Measurements from ENCODE around the gene SEC22B.
"Not testable (repeated sequence)": the region's sequence is repeated elsewhere in the genome, so short reads cannot be mapped to it uniquely, and the experiment has no call there.

Gene SEC22B

DNA sequence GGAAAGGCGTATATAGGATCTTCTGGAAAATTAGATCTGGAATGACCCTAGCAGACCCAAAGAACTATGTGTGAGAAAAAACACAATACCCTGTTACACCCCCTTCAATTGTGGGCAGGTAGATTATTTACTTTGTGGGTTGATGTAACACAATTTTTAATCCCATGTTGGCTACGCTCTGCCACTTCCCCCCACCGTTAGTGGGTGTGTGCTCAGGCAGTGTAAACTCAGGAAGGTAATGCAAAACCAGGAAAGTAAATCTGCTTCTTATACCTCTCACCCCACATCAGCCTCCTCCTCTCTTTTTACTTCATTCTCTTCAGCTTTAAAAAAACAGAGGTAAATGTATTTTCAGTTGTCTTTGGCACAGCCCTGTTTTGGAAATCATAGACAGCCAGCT, 63.2 kb downstream of the SEC22B start:
- DNase-seq (ENCODE audit: low spot score): not testable (repeated sequence)

DNA sequence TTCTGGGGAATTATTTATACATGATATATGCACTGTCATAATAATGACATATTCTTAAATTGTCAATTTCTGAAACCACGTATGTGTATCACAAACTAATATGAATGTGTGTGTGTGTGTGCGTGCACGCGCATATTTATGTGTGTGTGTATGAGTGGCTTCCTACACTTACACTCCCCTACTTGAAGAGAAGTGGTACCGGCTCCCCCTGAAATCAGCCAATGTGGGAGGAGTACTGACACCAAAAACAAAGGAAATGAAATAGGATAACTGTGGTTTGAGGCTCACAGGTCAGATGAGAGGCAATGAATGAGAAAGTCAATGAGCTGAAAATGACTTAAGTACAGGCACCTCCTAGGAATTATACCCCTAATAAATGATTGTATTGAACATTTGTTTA, 64.1 kb downstream of the SEC22B start:
- not testable (repeated sequence) for DNase-seq (ENCODE audit: low spot score)

DNA sequence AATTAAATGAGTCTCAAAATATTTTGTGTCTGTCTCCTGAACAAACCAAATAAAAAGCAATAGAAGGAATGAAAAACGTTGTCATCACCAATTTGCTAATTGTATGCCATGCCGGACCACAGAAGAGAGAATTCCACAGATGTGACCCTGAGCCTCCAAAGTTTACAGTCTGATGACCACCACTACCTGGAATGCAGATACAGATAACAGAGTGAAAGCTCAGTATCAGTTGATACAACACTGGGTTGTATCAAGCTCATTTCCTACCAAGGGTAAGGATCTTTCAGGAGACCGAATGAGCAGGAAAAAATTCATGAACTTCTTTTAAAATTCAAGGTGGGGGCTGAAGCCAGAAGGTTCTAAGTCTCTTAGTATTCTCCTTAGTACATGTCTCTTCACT, 64.5 kb downstream of the SEC22B start:
- not testable (repeated sequence) for DNase-seq (ENCODE audit: low spot score)

DNA sequence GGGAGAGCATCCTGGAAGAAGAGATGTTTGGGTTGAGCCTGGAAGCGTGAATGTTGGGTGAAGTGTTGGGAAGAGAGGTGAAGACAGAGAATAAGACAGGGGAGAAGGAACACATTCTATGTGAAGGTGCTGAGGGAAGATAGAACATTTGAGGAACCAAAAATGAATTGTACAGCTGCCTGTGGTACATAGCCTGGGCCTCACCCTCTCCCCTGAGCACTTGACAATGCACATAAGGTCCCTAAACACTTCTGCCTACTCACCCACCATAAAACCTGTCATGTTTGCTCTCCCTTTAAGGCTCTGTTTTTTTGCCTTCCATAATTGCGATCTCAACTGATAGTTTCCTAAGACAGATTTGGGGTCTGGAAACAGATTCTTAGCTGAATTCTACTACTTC, 65.3 kb downstream of the SEC22B start:
- not testable (repeated sequence) for DNase-seq (ENCODE audit: low spot score)

DNA sequence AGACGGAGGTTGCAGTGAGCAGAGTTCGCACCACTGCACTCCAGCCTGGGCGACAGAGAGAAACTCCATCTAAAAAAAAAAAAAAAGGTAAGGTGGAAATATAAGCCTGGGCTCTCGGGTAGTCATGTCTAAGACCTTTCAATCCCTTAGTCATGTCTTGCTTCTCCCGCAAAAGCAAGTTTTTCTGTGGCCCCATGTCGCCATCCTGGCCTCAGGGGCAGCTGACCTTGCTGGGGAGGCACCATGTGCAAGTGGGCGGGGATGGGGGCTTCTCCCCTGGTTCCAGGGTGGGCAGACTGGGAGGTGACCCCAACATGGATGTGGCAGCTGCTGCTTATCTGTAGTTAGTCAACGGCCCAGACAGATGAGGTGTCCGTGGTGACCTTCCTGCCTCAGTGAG, 66.7 kb downstream of the SEC22B start:
- DNase-seq (ENCODE audit: low spot score): not testable (repeated sequence)

DNA sequence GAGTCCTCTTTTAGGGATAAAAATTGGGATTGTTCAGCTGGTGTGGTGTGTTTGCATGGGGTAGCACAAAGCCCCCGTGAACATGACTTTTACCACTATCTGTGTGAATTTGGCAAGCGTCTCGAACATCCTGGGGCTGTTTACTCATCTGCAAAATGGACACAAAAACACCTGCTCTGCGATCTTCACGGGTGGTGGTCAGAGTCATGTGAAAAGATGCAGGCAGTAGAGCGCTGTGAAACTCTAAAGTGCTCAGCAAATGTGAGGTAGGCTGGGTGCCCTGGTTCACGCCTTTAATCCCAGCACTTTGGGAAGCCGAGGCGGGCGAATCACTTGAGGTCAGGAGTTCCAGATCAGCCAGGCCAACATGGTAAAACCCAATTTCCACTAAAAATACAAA, 67.1 kb downstream of the SEC22B start:
- not testable (repeated sequence) for DNase-seq (ENCODE audit: low spot score)

DNA sequence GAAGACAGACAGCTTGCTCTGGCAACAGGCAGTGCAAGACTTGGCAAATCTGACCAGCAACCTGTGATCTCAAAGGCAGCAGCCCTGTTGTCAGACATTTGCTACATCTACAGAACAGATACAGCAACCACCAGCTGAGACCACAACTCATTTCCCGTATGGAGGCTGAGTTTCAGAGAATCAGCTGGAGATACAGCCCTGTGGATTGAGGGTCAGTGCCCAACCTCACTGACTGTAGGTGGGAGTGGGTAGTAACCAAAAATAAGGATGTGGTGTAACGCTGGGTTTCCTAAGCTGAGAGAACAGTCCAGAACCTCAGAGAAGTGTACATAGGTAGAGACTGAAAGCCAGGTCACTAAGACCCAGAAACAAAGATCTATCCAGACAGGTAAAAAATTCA, 71.0 kb downstream of the SEC22B start:
- not testable (repeated sequence) for DNase-seq (ENCODE audit: low spot score)

DNA sequence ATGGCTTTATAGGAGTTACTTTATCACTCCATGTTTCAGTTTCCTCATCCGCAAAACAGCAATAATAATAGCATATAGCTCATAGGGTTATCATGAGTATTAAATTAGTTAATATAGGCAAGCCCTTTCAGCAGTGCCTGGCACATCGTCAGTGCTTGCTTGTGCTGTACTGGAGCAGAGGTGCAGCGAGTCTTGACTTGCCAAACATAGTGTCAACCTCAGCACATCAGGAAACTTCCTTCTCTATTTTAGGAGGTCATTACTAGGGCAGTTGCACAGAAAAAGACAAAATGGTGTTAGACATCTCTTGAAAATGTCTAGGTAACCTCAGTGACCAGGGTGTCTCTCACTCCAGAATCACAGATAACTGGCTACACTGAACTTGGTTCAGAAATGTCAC, 72.6 kb downstream of the SEC22B start:
- not testable (repeated sequence) for DNase-seq (ENCODE audit: low spot score)

DNA sequence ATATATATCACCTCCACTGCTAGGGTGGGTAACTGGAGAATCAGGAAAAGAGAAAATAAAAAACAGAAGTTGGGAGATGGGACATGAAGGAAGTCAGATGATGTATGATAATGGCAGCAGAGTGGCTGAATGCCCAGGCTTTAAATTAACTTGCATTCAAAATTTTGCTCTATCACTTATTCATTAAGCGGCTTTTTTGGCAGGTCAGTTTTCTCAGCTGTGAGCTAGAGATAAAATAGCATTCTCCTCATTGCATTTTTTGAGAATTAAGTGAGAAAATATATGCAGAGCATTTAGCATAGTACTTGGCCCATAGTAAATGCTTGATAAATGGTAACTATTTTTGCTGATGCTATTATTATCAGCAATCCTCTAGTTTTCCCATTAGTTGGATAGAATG, 74.7 kb downstream of the SEC22B start:
- DNase-seq (ENCODE audit: low spot score): not testable (repeated sequence)
